ENCODE data around the gene DNAJA3.

DNAJA3 gene

GRCh38 chr16:4433914-4434787 lies 8.5 kb downstream of the DNAJA3 start:
- Histone ChIP-seq H3K4me3 (ENCODE audit: low read depth, low read length) (no peak overlapping the region), H3K4me2 (ENCODE audit: low read length) (no peak overlapping the region), H3K9ac (no peak overlapping the region), H3K4me1 (peaks cover 3% of the 10 kb centered on the region), H3K9me3 (ENCODE audit: control insufficient read depth, low read length) (no peaks in the 10 kb centered on the region), H3K36me3 (ENCODE audit: control insufficient read depth, insufficient read depth, low read length) (no peaks in the 10 kb centered on the region), H2AFZ (no peak overlapping the region), H3K27me3 (ENCODE audit: control insufficient read depth, insufficient read depth, low read length) (no peaks in the 10 kb centered on the region), H3K27ac (no peak overlapping the region), H3K79me2 (peaks cover 37% of the 10 kb centered on the region)
- TF ChIP-seq, protein P1, sequence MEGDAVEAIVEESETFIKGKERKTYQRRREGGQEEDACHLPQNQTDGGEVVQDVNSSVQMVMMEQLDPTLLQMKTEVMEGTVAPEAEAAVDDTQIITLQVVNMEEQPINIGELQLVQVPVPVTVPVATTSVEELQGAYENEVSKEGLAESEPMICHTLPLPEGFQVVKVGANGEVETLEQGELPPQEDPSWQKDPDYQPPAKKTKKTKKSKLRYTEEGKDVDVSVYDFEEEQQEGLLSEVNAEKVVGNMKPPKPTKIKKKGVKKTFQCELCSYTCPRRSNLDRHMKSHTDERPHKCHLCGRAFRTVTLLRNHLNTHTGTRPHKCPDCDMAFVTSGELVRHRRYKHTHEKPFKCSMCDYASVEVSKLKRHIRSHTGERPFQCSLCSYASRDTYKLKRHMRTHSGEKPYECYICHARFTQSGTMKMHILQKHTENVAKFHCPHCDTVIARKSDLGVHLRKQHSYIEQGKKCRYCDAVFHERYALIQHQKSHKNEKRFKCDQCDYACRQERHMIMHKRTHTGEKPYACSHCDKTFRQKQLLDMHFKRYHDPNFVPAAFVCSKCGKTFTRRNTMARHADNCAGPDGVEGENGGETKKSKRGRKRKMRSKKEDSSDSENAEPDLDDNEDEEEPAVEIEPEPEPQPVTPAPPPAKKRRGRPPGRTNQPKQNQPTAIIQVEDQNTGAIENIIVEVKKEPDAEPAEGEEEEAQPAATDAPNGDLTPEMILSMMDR (IDR thresholded peaks at IDR 0.05): no peak

DNA sequence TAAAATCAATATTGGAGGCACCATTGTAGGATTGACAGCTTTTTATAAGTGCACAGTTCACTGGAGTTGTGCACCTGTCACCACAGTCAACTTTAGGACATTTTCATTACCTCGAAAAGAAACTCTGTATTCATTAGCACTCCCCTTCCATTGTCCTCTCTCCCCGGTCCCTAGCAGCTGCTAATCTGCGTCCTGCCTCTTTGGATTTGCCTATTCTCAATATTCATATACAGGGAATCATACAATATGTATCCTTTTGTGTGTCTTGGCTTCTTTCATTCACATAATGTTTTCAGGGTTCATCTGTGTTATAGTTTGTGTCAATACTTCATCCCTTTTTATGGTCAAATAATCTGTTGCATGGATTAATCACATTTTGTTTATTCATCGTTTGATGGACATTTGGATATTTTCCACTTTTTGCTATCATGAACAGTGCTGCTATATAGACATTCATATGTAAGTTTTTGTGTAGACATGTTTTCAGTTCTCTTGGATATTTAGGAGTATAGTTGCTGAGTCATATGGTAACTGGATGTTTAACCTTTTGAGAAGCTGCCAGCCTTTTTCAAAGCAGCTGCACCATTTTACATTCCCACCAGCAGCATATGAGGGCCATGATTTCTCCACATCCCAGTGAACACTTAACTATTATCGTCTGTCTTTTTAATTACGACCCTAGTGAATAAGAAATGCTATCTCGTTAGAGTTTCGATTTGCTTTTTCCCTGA lies 9.8 kb downstream of the DNAJA3 start:
- H3K9ac ChIP-seq: no peak overlapping the region
- peaks cover 25% of the 10 kb centered on the region for H3K79me2 ChIP-seq
- H3K4me2 ChIP-seq (ENCODE audit: low read length): no peak overlapping the region
- no peaks in the 10 kb centered on the region for H3K4me1 ChIP-seq
- H2AFZ ChIP-seq: no peak overlapping the region
- H3K27me3 ChIP-seq (ENCODE audit: control insufficient read depth, insufficient read depth, low read length): no peaks in the 10 kb centered on the region
- H3K4me3 ChIP-seq (ENCODE audit: low read depth, low read length): no peak overlapping the region
- TF ChIP-seq, protein P1 (IDR thresholded peaks at IDR 0.05): no peak
- no peaks in the 10 kb centered on the region for H3K36me3 ChIP-seq (ENCODE audit: control insufficient read depth, insufficient read depth, low read length)
- no peak overlapping the region for H3K27ac ChIP-seq
- H3K9me3 ChIP-seq (ENCODE audit: control insufficient read depth, low read length): no peaks in the 10 kb centered on the region

- H3K4me1 ChIP-seq: no peaks in the 10 kb centered on the region
- H3K79me2 ChIP-seq: peaks cover 11% of the 10 kb centered on the region
- H3K27ac ChIP-seq: no peak overlapping the region
- no peak overlapping the region for H3K9ac ChIP-seq
- H2AFZ ChIP-seq: no peak overlapping the region
- H3K9me3 ChIP-seq (ENCODE audit: control insufficient read depth, low read length): no peaks in the 10 kb centered on the region
- TF ChIP-seq, protein P1 (IDR thresholded peaks at IDR 0.05): no peak
- no peaks in the 10 kb centered on the region for H3K36me3 ChIP-seq (ENCODE audit: control insufficient read depth, insufficient read depth, low read length)
- no peak overlapping the region for H3K4me3 ChIP-seq (ENCODE audit: low read depth, low read length)
- H3K4me2 ChIP-seq (ENCODE audit: low read length): no peak overlapping the region
- H3K27me3 ChIP-seq (ENCODE audit: control insufficient read depth, insufficient read depth, low read length): no peaks in the 10 kb centered on the region
These were observed 11.7 kb downstream of the DNAJA3 start for GRCh38 chr16:4437366-4437765.

- Histone ChIP-seq H3K27me3 (ENCODE audit: control insufficient read depth, insufficient read depth, low read length) (no peaks in the 10 kb centered on the region), H2AFZ (no peak overlapping the region), H3K36me3 (ENCODE audit: control insufficient read depth, insufficient read depth, low read length) (no peaks in the 10 kb centered on the region), H3K4me1 (no peaks in the 10 kb centered on the region), H3K9me3 (ENCODE audit: control insufficient read depth, low read length) (no peaks in the 10 kb centered on the region), H3K9ac (no peak overlapping the region), H3K79me2 (peaks cover 4% of the 10 kb centered on the region), H3K4me3 (ENCODE audit: low read depth, low read length) (no peak overlapping the region), H3K27ac (no peak overlapping the region), H3K4me2 (ENCODE audit: low read length) (no peak overlapping the region)
- TF ChIP-seq, protein P1 (IDR thresholded peaks at IDR 0.05): no peak
These were observed 16.7 kb downstream of the DNAJA3 start for GRCh38 chr16:4442371-4442770.
